ENCODE measurements around the gene VEGFC. TPM values are rescaled to one million over a fixed set of nuclear protein-coding genes. Genes with fewer than 3 reads are reported as not detected.
A peak's percentile ranks its signal among the peaks of the same experiment; 100 is the strongest.

The VEGFC gene
- total RNA-seq: 1 to 10 TPM; 1.4 to 3.1 (median 2.0) TPM
- long read RNA-seq: 0 reads

DNA sequence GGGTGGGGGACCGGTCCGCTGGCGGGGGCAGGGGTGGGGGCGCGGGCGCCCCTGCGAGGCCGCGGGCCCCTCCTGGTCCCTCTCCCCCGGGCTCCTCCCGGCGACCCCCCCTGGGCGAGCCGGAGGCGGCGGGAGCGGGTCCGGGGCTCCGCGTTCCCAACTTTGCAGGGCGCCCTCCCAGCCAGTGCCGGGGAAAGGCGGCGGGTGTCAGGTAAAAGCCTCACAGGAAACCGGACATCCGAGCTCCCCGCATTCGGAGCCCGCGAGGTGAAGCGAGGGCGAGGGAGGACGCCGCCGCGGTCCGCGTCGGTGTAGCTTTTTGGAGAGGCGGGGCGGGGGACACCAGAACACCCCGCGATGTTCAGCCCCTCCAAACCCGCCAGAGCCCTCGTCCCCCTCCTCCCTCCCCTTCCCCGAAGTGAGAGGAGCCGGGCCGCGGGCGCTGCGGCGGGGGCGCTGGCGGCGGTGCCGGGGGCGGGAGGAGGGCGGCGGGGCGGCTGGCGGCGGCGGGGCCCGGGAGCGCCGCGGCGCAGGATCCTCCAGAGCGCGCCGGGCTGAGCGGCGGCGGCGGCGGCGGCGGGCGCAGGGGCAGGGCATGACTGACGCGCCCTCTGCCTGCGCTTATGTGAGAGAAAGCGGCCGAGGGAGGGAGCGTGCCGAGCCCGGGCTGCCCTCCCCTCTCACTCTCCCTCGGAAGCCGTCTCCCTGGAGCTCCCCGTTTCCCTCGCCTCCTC, at the start of gene VEGFC:
Gene VEGFC (minus strand): TSS at position 597 of the 734 bp plus-strand sequence. CDS start 611 bp downstream, outside the sequence.
- no peak for TF ChIP-seq POLR2A (IDR thresholded peaks at IDR 0.05)
- TF ChIP-seq, protein P1, sequence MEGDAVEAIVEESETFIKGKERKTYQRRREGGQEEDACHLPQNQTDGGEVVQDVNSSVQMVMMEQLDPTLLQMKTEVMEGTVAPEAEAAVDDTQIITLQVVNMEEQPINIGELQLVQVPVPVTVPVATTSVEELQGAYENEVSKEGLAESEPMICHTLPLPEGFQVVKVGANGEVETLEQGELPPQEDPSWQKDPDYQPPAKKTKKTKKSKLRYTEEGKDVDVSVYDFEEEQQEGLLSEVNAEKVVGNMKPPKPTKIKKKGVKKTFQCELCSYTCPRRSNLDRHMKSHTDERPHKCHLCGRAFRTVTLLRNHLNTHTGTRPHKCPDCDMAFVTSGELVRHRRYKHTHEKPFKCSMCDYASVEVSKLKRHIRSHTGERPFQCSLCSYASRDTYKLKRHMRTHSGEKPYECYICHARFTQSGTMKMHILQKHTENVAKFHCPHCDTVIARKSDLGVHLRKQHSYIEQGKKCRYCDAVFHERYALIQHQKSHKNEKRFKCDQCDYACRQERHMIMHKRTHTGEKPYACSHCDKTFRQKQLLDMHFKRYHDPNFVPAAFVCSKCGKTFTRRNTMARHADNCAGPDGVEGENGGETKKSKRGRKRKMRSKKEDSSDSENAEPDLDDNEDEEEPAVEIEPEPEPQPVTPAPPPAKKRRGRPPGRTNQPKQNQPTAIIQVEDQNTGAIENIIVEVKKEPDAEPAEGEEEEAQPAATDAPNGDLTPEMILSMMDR (IDR thresholded peaks at IDR 0.05): peak in 2 of 4 donors; percentile 13 to 32
- ATAC-seq: peak; percentile 77 to 90 (median 85)
- DNase-seq: peak; percentile 46 to 61 (median 53)
- Histone ChIP-seq H3K27me3 (peaks cover 3 to 4% of the 10 kb centered on the region in 2 donors), H3K9me3 (no peaks in the 10 kb centered on the region), H3K4me3 (peak within 1 kb of the TSS; percentile 23 to 48 (median 44)), H3K36me3 (no peaks in the 10 kb centered on the region), H3K27ac (peak within 1 kb of the TSS; percentile 10 to 58 (median 44)), H3K4me1 (peaks cover 0 to 9% (median 0%) of the 10 kb centered on the region in 4 donors)
- WGBS (ENCODE audit: insufficient coverage, low coverage, low lambda C conversion rate, missing lambda C conversion rate): 0% methylated on average over 14 of the region's 91 CpGs
- intact Hi-C loops (cut with DNase I): no loop called here

- WGBS (ENCODE audit: insufficient coverage, low coverage, low lambda C conversion rate, missing lambda C conversion rate): 23% methylated on average over 1 of the region's 1 CpG
- intact Hi-C loops (cut with DNase I): no loop called here
- no peaks in the 10 kb centered on the region for H3K9me3 ChIP-seq
- DNase-seq (no peak), ATAC-seq (no peak)
- H3K4me3 ChIP-seq: no peak overlapping the region
- TF ChIP-seq, protein P1 (IDR thresholded peaks at IDR 0.05): no peak
- TF ChIP-seq POLR2A (IDR thresholded peaks at IDR 0.05): no peak
- no peaks in the 10 kb centered on the region for H3K36me3 ChIP-seq
- H3K27ac ChIP-seq: no peak overlapping the region
- H3K27me3 ChIP-seq: no peaks in the 10 kb centered on the region
- H3K4me1 ChIP-seq: no peaks in the 10 kb centered on the region
Observed at GRCh38 chr4:176841711-176842112, 49.0 kb upstream of the VEGFC start.

- Histone ChIP-seq H3K9me3 (no peaks in the 10 kb centered on the region), H3K27ac (no peak overlapping the region), H3K4me1 (no peaks in the 10 kb centered on the region), H3K36me3 (no peaks in the 10 kb centered on the region), H3K4me3 (no peak overlapping the region), H3K27me3 (no peaks in the 10 kb centered on the region)
- DNase-seq (no peak), ATAC-seq (no peak)
- intact Hi-C loops (cut with DNase I): no loop called here
- WGBS (ENCODE audit: insufficient coverage, low coverage, low lambda C conversion rate, missing lambda C conversion rate): 28% methylated on average over 4 of the region's 4 CpGs
- TF ChIP-seq, protein P1 (IDR thresholded peaks at IDR 0.05): no peak
- no peak for TF ChIP-seq POLR2A (IDR thresholded peaks at IDR 0.05)
Observed at GRCh38 chr4:176840166-176840565, 47.4 kb upstream of the VEGFC start.

GRCh38 chr4:176839656-176840055, 46.9 kb upstream of the VEGFC start:
- Histone ChIP-seq H3K4me1 (no peaks in the 10 kb centered on the region), H3K27ac (no peak overlapping the region), H3K9me3 (no peaks in the 10 kb centered on the region), H3K27me3 (no peaks in the 10 kb centered on the region), H3K4me3 (no peak overlapping the region), H3K36me3 (no peaks in the 10 kb centered on the region)
- ATAC-seq (no peak), DNase-seq (no peak)
- WGBS (ENCODE audit: insufficient coverage, low coverage, low lambda C conversion rate, missing lambda C conversion rate): 34% methylated on average over 2 of the region's 3 CpGs
- intact Hi-C loops (cut with DNase I): no loop called here
- TF ChIP-seq, protein P1 (IDR thresholded peaks at IDR 0.05): no peak
- no peak for TF ChIP-seq POLR2A (IDR thresholded peaks at IDR 0.05)
